ENCODE measurements around the gene PIR. TPM values are rescaled to one million over a fixed set of nuclear protein-coding genes. Genes with fewer than 3 reads are reported as not detected.

The PIR gene
- total RNA-seq, 2 experiments from 2014 or later: 1.7 to 2.1 TPM

- ChIA-PET POLR2A (no interaction called here), CTCF (interaction anchor here (0.7 kb wide), 1 partner anchor 989 kb away, joined by 3 read pairs; no protein-coding TSS in a partner anchor)
Observed at GRCh38 chrX:15495801-15496200, 2.7 kb upstream of the PIR start.

GRCh38 chrX:15492469-15492868, 664 bp downstream of the PIR start:
- POLR2A ChIA-PET: no interaction called here
- CTCF ChIA-PET: no interaction called here

GRCh38 chrX:15483891-15484290, 9.2 kb downstream of the PIR start:
- CTCF ChIA-PET: no interaction called here
- POLR2A ChIA-PET: no interaction called here

GRCh38 chrX:15475486-15475885, 17.6 kb downstream of the PIR start:
- POLR2A ChIA-PET: no interaction called here
- CTCF ChIA-PET: no interaction called here

GRCh38 chrX:15475021-15475420, 18.1 kb downstream of the PIR start:
- ChIA-PET CTCF (no interaction called here), POLR2A (no interaction called here)

GRCh38 chrX:15474028-15474427, 19.1 kb downstream of the PIR start:
- ChIA-PET POLR2A (no interaction called here), CTCF (no interaction called here)

GRCh38 chrX:15472531-15472930, 20.6 kb downstream of the PIR start:
- CTCF ChIA-PET: no interaction called here

GRCh38 chrX:15471028-15471427, 22.1 kb downstream of the PIR start:
- ChIA-PET POLR2A (no interaction called here), CTCF (interaction anchor here (0.7 kb wide), 1 partner anchor 124 kb away, joined by 3 read pairs; no protein-coding TSS in a partner anchor)

More at GRCh38 chrX:15472531-15472930, 20.6 kb downstream of the PIR start:
- POLR2A ChIA-PET: no interaction called here

- ChIA-PET CTCF (no interaction called here), POLR2A (no interaction called here)
Observed at GRCh38 chrX:15469613-15470012, 23.5 kb downstream of the PIR start.

GRCh38 chrX:15468036-15468435, 25.1 kb downstream of the PIR start:
- POLR2A ChIA-PET: no interaction called here

GRCh38 chrX:15465896-15466651, 27.1 kb downstream of the PIR start:
- ChIA-PET CTCF (interaction anchor here (0.6 to 0.7 kb wide), 2 partner anchors 47 to 132 kb away, joined by 3 to 4 read pairs; no protein-coding TSS in a partner anchor), POLR2A (no interaction called here)

More at GRCh38 chrX:15468036-15468435, 25.1 kb downstream of the PIR start:
- CTCF ChIA-PET: interaction anchor here (0.6 to 0.9 kb wide), 2 partner anchors 14 to 97 kb away, joined by 3 read pairs; no protein-coding TSS in a partner anchor

GRCh38 chrX:15465347-15465746, 27.8 kb downstream of the PIR start:
- ChIA-PET POLR2A (no interaction called here), CTCF (no interaction called here)

GRCh38 chrX:15464704-15465103, 28.4 kb downstream of the PIR start:
- POLR2A ChIA-PET: no interaction called here
- CTCF ChIA-PET: interaction anchor here (0.6 kb wide), 1 partner anchor 344 kb away, joined by 3 read pairs; no protein-coding TSS in a partner anchor

GRCh38 chrX:15451913-15452312, 41.2 kb downstream of the PIR start:
- ChIA-PET CTCF (no interaction called here), POLR2A (no interaction called here)

GRCh38 chrX:15448010-15448639, 45.0 kb downstream of the PIR start:
- POLR2A ChIA-PET: no interaction called here
- CTCF ChIA-PET: no interaction called here

- ChIA-PET POLR2A (no interaction called here), CTCF (no interaction called here)
Observed at GRCh38 chrX:15441464-15441863, 51.7 kb downstream of the PIR start.

GRCh38 chrX:15438332-15438731, 54.8 kb downstream of the PIR start:
- ChIA-PET CTCF (no interaction called here), POLR2A (no interaction called here)

GRCh38 chrX:15437724-15438123, 55.4 kb downstream of the PIR start:
- CTCF ChIA-PET: no interaction called here
- POLR2A ChIA-PET: no interaction called here

- ChIA-PET POLR2A (no interaction called here), CTCF (no interaction called here)
Observed at GRCh38 chrX:15435836-15436619, 57.1 kb downstream of the PIR start.

GRCh38 chrX:15434205-15434604, 58.9 kb downstream of the PIR start:
- POLR2A ChIA-PET: no interaction called here
- CTCF ChIA-PET: no interaction called here

- ChIA-PET POLR2A (no interaction called here), CTCF (no interaction called here)
Observed at GRCh38 chrX:15430584-15430983, 62.5 kb downstream of the PIR start.
